Measurements from ENCODE around the gene TNP2. TPM values are rescaled to one million over a fixed set of nuclear protein-coding genes. Genes with fewer than 3 reads are reported as not detected.
"Not testable (repeated sequence)": the region's sequence is repeated elsewhere in the genome, so short reads cannot be mapped to it uniquely, and the experiment has no call there.

TNP2 gene
- total RNA-seq, 1 donor from 2014 or later: not detected

GRCh38 chr16:11292076-11292748 is 23.1 kb upstream of the TNP2 start:
- TF ChIP-seq CTCF (IDR thresholded peaks at IDR 0.05): no peak
- Histone ChIP-seq H3K36me3 (no peaks in the 10 kb centered on the region), H3K4me1 (peaks cover 6% of the 10 kb centered on the region), H3K27me3 (no peaks in the 10 kb centered on the region), H3K27ac (no peak overlapping the region), H3K9me3 (no peaks in the 10 kb centered on the region), H3K4me3 (no peak overlapping the region)
- DNase-seq (no peak), ATAC-seq (no peak)
- intact Hi-C loops (cut with DNase I): no loop called here

GRCh38 chr16:11291091-11291703 is 22.1 kb upstream of the TNP2 start:
- Histone ChIP-seq H3K27ac (no peak overlapping the region), H3K9me3 (no peaks in the 10 kb centered on the region), H3K4me1 (no peaks in the 10 kb centered on the region), H3K4me3 (no peak overlapping the region), H3K27me3 (no peaks in the 10 kb centered on the region), H3K36me3 (no peaks in the 10 kb centered on the region)
- ATAC-seq (no peak), DNase-seq (no peak)
- TF ChIP-seq CTCF (IDR thresholded peaks at IDR 0.05): no peak
- intact Hi-C loops (cut with DNase I): no loop called here

GRCh38 chr16:11290102-11290893 is 21.2 kb upstream of the TNP2 start:
- intact Hi-C loops (cut with DNase I): no loop called here
- peak; percentile 30 for ATAC-seq
- no peaks in the 10 kb centered on the region for H3K4me1 ChIP-seq
- H3K36me3 ChIP-seq: no peaks in the 10 kb centered on the region
- no peaks in the 10 kb centered on the region for H3K9me3 ChIP-seq
- H3K27ac ChIP-seq: no peak overlapping the region
- TF ChIP-seq CTCF (IDR thresholded peaks at IDR 0.05): no peak
- no peak overlapping the region for H3K4me3 ChIP-seq
- H3K27me3 ChIP-seq: no peaks in the 10 kb centered on the region
- no peak for DNase-seq

- H3K4me1 ChIP-seq; H3K4me3 ChIP-seq; H3K27ac ChIP-seq; H3K9me3 ChIP-seq; intact Hi-C loops (cut with DNase I); H3K36me3 ChIP-seq; DNase-seq; H3K27me3 ChIP-seq; ATAC-seq: not testable (repeated sequence)
Measured at GRCh38 chr16:11289696-11290095, 20.6 kb upstream of the TNP2 start.

GRCh38 chr16:11289202-11289601 is 20.1 kb upstream of the TNP2 start:
- Histone ChIP-seq H3K4me3 (no peak overlapping the region), H3K27ac (no peak overlapping the region)
- no peak for ATAC-seq

More at GRCh38 chr16:11289202-11289601, 20.1 kb upstream of the TNP2 start:
- DNase-seq: no peak
- no peaks in the 10 kb centered on the region for H3K4me1 ChIP-seq
- intact Hi-C loops (cut with DNase I): no loop called here
- no peak for TF ChIP-seq CTCF (IDR thresholded peaks at IDR 0.05)
- H3K27me3 ChIP-seq: no peaks in the 10 kb centered on the region
- H3K9me3 ChIP-seq: no peaks in the 10 kb centered on the region
- H3K36me3 ChIP-seq: no peaks in the 10 kb centered on the region

Data from upper lobe of right lung (tissue), 1 donor.